ENCODE measurements around the gene GHRH.

The GHRH gene

DNA sequence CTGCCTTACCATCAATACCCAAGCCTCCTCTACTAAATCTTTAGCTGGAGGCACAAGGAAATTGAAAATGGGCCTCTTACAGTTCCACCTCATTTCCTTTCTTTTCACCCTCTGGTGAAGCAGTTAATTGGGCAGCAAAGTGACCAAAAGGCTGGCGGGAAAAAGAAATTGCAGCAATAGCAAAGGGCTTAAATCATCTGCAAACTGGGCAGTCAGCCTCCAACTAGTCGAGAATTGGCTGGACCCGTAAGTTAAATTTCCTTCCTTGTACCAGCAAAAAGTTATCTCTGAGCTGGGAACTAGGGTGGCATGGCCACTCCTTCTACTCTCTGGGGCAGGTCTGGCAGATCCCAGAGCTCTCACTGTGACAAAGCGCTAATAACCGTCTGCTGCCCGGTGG is 33.5 kb downstream of the GHRH start:
- TF ChIP-seq, protein P1, sequence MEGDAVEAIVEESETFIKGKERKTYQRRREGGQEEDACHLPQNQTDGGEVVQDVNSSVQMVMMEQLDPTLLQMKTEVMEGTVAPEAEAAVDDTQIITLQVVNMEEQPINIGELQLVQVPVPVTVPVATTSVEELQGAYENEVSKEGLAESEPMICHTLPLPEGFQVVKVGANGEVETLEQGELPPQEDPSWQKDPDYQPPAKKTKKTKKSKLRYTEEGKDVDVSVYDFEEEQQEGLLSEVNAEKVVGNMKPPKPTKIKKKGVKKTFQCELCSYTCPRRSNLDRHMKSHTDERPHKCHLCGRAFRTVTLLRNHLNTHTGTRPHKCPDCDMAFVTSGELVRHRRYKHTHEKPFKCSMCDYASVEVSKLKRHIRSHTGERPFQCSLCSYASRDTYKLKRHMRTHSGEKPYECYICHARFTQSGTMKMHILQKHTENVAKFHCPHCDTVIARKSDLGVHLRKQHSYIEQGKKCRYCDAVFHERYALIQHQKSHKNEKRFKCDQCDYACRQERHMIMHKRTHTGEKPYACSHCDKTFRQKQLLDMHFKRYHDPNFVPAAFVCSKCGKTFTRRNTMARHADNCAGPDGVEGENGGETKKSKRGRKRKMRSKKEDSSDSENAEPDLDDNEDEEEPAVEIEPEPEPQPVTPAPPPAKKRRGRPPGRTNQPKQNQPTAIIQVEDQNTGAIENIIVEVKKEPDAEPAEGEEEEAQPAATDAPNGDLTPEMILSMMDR (IDR thresholded peaks at IDR 0.05; ENCODE audit: low read depth, low read length): no peak
- DNase-seq (ENCODE audit: extremely low read depth, low read depth): no peak

- peak; percentile 54 for DNase-seq (ENCODE audit: extremely low read depth, low read depth)
- TF ChIP-seq, protein P1 (IDR thresholded peaks at IDR 0.05; ENCODE audit: low read depth, low read length): no peak
Measured at GRCh38 chr20:37226889-37227288, 34.7 kb downstream of the GHRH start.

GRCh38 chr20:37225146-37225545 is 36.5 kb downstream of the GHRH start:
- TF ChIP-seq, protein P1 (IDR thresholded peaks at IDR 0.05; ENCODE audit: low read depth, low read length): no peak
- DNase-seq (ENCODE audit: extremely low read depth, low read depth): no peak

- TF ChIP-seq, protein P1 (IDR thresholded peaks at IDR 0.05; ENCODE audit: low read depth, low read length): no peak
- peak; percentile 57 for DNase-seq (ENCODE audit: extremely low read depth, low read depth)
Measured at GRCh38 chr20:37223053-37223452, 38.6 kb downstream of the GHRH start.

DNA sequence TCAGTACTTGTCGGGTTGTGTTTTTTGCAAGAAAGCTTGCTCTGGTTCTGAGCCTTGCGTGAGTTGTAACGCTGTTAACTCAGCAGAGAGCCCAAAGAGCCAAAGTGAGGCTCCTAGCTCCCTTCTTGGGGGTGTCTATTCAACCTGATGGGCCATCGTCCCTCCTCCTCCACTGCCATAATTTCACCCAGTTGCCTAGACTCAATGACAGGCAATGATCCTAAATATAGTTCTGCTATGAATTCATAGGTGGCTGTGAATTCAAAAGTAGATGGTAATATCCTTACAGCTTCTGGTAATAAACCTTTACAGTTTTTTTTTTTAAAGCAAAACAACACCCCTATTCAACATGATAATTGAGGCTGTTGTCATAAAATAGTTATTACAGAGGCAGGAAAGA is 39.5 kb downstream of the GHRH start:
- no peak for DNase-seq (ENCODE audit: extremely low read depth, low read depth)
- TF ChIP-seq, protein P1 (IDR thresholded peaks at IDR 0.05; ENCODE audit: low read depth, low read length): no peak

- DNase-seq (ENCODE audit: extremely low read depth, low read depth): peak; percentile 45
Measured at GRCh38 chr20:37220731-37221130, 40.9 kb downstream of the GHRH start.

GRCh38 chr20:37219751-37220668 is 41.6 kb downstream of the GHRH start:
- TF ChIP-seq, protein P1 (IDR thresholded peaks at IDR 0.05; ENCODE audit: low read depth, low read length): no peak
- DNase-seq (ENCODE audit: extremely low read depth, low read depth): no peak

More at GRCh38 chr20:37220731-37221130, 40.9 kb downstream of the GHRH start:
- TF ChIP-seq, protein P1 (IDR thresholded peaks at IDR 0.05; ENCODE audit: low read depth, low read length): no peak

All from AG09319 (cell line).